Astrocyte (in vitro differentiated cells and primary cell): ENCODE data around the gene ZFAND2A.

Source experiments
- CTCF ChIP-seq: IDR thresholded peaks from 2 replicates; pipeline ENCODE4 v1.5.1; 2011; ENCODE audit warnings: low read depth, mild to moderate bottlenecking, inconsistent platforms, low read length, moderate library complexity; ENCODE audit not compliant: insufficient read depth
- EZH2 ChIP-seq: IDR thresholded peaks from 2 replicates; pipeline ENCODE4 v1.6.1; 2012; ENCODE audit warnings: mild to moderate bottlenecking, low read length, inconsistent platforms; ENCODE audit not compliant: insufficient read depth

- no peak for TF ChIP-seq EZH2
- no peak for TF ChIP-seq CTCF
These were observed 54.8 kb downstream of the ZFAND2A start for GRCh38 chr7:1105189-1105588.
